AG04449 (cell line): ENCODE data around the gene PLXNA4.

ENCODE experiments used
- CTCF ChIA-PET: fragments of 350-600 bp; formaldehyde crosslinking; extraction: SDS; loops from one replicate; lab custom pipeline; 2021; ENCODE audit warnings: antibody characterized with exemption; lab: Yijun Ruan, JAX
- POLR2A ChIA-PET: fragments of 400-600, 350-600 bp; formaldehyde crosslinking; extraction: SDS; loops from one replicate; lab custom pipeline; 2020; ENCODE audit warnings: antibody characterized with exemption, inconsistent platforms; lab: Yijun Ruan, JAX
- DNase-seq: peaks from one replicate; pipeline ENCODE4 v3.0.0-alpha.2; 2010; ENCODE audit warnings: low read depth, low spot score
- H3K4me3 ChIP-seq: 2 replicates; pipeline ENCODE4 v1.5.1; 2011; ENCODE audit warnings: low read depth, mild to moderate bottlenecking, control low read depth, low read length
- CTCF ChIP-seq: IDR thresholded peaks from one replicate; pipeline ENCODE4 v1.5.1; 2011; ENCODE audit warnings: mild to moderate bottlenecking, moderate library complexity, low read length, control low read depth, inconsistent platforms; ENCODE audit not compliant: insufficient read depth; ENCODE audit errors: missing control alignments

The PLXNA4 gene

GRCh38 chr7:132247995-132248618, 328.2 kb downstream of the PLXNA4 start:
- ChIA-PET POLR2A (no interaction called here), CTCF (interaction anchor here (1.0 to 7.1 kb wide), 4 partner anchors 303 to 559 kb away, joined by 3 to 82 read pairs (median 8); no protein-coding TSS in a partner anchor)
- no peak for DNase-seq
- TF ChIP-seq CTCF = no peak
- no peak overlapping the region for H3K4me3 ChIP-seq

GRCh38 chr7:132246591-132246990, 329.7 kb downstream of the PLXNA4 start:
- ChIA-PET CTCF (interaction anchor here (2.8 kb wide), 1 partner anchor 301 kb away, joined by 11 read pairs; no protein-coding TSS in a partner anchor), POLR2A (no interaction called here)
- no peak for TF ChIP-seq CTCF
- DNase-seq = no peak
- H3K4me3 ChIP-seq = no peak overlapping the region

DNA sequence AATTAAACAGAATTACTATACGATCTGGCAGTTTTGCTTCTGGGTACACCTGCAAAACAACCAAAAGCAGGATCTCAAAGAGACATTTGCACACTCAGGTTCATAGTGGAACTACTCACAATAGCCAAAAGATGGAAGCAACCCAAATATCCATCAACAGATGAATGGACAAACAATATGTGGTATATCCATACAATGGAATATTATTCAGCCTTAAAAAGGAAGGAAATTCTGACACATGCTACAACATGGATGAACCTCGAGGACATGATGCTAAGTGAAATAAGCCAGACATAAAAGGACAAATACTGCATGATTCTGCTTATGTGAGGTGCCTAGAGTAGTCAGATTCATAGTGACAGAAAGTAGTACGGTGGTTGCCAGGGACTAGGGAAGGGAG, 330.7 kb downstream of the PLXNA4 start:
- ChIA-PET CTCF (interaction anchor here (2.7 kb wide), 1 partner anchor 386 kb away, joined by 11 read pairs; no protein-coding TSS in a partner anchor), POLR2A (no interaction called here)
- no peak for DNase-seq
- no peak overlapping the region for H3K4me3 ChIP-seq
- no peak for TF ChIP-seq CTCF

- no peak for DNase-seq
- CTCF ChIA-PET = interaction anchor here (2.7 to 3.4 kb wide), 2 partner anchors 300 to 385 kb away, joined by 9 to 11 read pairs; no protein-coding TSS in a partner anchor
- H3K4me3 ChIP-seq = no peak overlapping the region
- TF ChIP-seq CTCF = no peak
- POLR2A ChIA-PET = no interaction called here
Measured at GRCh38 chr7:132244903-132245480, 331.3 kb downstream of the PLXNA4 start.

DNA sequence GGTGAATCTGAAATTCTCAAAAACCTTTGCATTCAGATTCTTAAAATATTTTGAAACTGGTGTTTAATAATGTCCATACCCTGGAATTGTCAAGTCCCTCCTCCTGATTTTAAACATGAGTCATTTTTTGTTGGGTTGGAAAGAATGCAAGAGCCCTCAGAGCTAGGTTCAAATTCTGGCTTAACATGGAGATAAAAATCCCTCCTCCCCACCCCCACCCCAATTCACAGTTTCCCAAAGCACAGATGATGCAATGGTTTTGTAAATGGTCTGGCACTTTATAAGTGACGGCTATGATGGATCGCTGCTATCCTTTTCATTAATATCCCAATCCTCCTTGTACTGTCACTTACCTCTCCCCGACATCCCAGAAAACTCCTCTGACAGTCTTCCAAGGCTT, 332.8 kb downstream of the PLXNA4 start:
- ChIA-PET CTCF (interaction anchor here (2.7 to 3.4 kb wide), 2 partner anchors 298 to 384 kb away, joined by 9 to 11 read pairs; no protein-coding TSS in a partner anchor), POLR2A (no interaction called here)
- no peak for TF ChIP-seq CTCF
- H3K4me3 ChIP-seq = no peak overlapping the region
- peak; percentile 4 for DNase-seq

DNA sequence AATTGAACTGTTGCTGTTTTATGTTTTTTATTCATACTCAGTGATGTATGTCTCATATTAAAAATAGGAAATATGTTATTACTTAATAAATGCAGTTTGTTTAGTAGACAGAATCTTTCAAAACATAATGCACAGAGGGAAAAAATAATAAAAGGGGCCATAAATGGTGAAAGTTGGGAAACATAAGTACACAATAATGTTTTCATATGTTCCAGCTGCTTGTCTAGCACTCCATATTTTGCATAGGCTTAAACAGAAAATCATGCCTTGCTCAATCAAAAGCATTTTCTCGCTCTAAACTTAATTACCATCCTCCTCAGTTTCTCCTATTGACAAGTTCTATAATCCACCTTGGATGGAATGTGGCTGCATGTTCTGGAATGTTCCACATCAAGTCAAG, 333.2 kb downstream of the PLXNA4 start:
- CTCF ChIA-PET = interaction anchor here (2.7 to 3.4 kb wide), 2 partner anchors 298 to 383 kb away, joined by 9 to 11 read pairs; no protein-coding TSS in a partner anchor
- POLR2A ChIA-PET = no interaction called here
- TF ChIP-seq CTCF = no peak
- DNase-seq = no peak
- no peak overlapping the region for H3K4me3 ChIP-seq
